Sigmoid colon (tissue), 7 donors: ENCODE data around the gene DAGLA. TPM values are rescaled to one million over a fixed set of nuclear protein-coding genes. Genes with fewer than 3 reads are reported as not detected.

Source experiments
- DNase-seq: peaks from one replicate; pipeline ENCODE4 v3.0.0-alpha.2; 2019
- H3K27ac ChIP-seq, 4 donors: fragments of 200-600 bp; sonication (generic); one replicate each; pipeline ENCODE4 v1.5.1; 2016 to 2019; ENCODE audit warnings: mild to moderate bottlenecking in 1 of 4
- H3K27me3 ChIP-seq, 3 donors: fragments of 200-600 bp; sonication (generic); one replicate each; pipeline ENCODE4 v1.5.1; 2019; ENCODE audit warnings: mild to moderate bottlenecking in 1 of 3
- H3K36me3 ChIP-seq, 4 donors: fragments of 200-600 bp; sonication (generic); one replicate each; pipeline ENCODE4 v1.5.1; 2016 to 2019
- H3K4me1 ChIP-seq, 4 donors: fragments of 200-600 bp; sonication (generic); one replicate each; pipeline ENCODE4 v1.5.1; 2017 to 2019
- H3K4me3 ChIP-seq, 4 donors: fragments of 200-600 bp; sonication (generic); one replicate each; pipeline ENCODE4 v1.5.1; 2017 to 2019; ENCODE audit warnings: mild to moderate bottlenecking in 2 of 4, moderate library complexity in 1 of 4
- H3K9me3 ChIP-seq, 4 donors: fragments of 200-600 bp in 3 of 4; sonication (generic) in 3 of 4; one replicate each; pipeline versions ENCODE4 v1.5.1 to v1.6.1; 2013 to 2019
- CTCF ChIP-seq, 4 experiments: fragments of 450-650 bp in 3 of 4; fragments of 200-600 bp in 1 of 4; IDR thresholded peaks; one replicate each; pipeline ENCODE4 v1.5.1; 2016 to 2019; ENCODE audit warnings: antibody characterized with exemption in 4 of 4, mild to moderate bottlenecking in 3 of 4, moderate library complexity in 2 of 4
- EP300 ChIP-seq, 4 donors: sonication (generic); formaldehyde crosslinking; IDR thresholded peaks; one replicate each; pipeline ENCODE4 v1.6.1; 2017; ENCODE audit warnings: antibody characterized with exemption in 4 of 4
- POLR2A ChIP-seq, 2 donors: fragments of 450-650 bp; IDR thresholded peaks; one replicate each; pipeline ENCODE4 v1.6.1; 2016; ENCODE audit warnings: antibody characterized with exemption in 2 of 2, mild to moderate bottlenecking in 2 of 2, moderate library complexity in 2 of 2
- POLR2AphosphoS5 ChIP-seq, 4 donors: sonication (generic); formaldehyde crosslinking; IDR thresholded peaks; one replicate each; pipeline ENCODE4 v1.6.1; 2017; ENCODE audit warnings: antibody characterized with exemption in 4 of 4
- WGBS, 2 donors: extraction: QIAGEN DNeasy Blood & Tissue Kit; methylation state at CpG; one replicate each; pipeline ENCODE4 v1.1.7; 2013; 5-methylcytosine and 5-hydroxymethylcytosine counted together
- intact Hi-C: fragments of 100-400 bp; cut with DNase I; formaldehyde crosslinking; loops from one replicate; pipeline ENCODE4 v1.15.1; 2023
- polyA plus RNA-seq, 3 donors: library from polyadenylated mRNA; stranded (reverse); fragments of 200-250 nt; gene quantifications; one replicate each; pipeline ENCODE4 v1.2.3, GENCODE V29; 2013
- total RNA-seq, 4 donors: library from RNA; depleted of rRNA; stranded (reverse); fragments of >200 nt; gene quantifications; one replicate each; pipeline ENCODE4 v1.1.0, GENCODE V29; 2016
- donor health status: healthy with polysubstance abuse.
- donor health status: Bipolar disorder and iron deficiency.
- donor health status: healthy.

The DAGLA gene
- total and polyA plus RNA-seq, 7 donors = 1.8 to 6.2 (median 2.1) TPM

DNA sequence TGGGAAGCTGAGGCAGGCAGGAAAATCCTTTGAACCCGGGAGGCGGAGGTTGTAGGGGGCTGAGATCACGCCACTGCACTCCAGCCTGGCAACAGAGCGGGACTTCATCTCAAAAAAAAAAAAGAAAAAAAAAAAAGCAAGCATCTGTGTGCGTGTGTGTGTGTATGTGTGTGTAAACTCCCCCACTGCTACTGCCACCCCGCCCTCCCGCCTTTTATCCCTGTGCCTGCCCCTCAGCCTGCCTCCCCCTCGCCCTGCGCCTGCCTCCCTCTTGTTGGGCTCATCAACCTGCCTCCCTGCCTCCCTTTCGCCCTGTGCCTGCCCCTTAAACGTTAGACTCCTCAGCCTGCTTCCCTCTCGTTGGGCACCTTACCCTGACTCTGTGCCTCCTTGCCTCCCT, 94.2 kb downstream of the DAGLA start:
- H3K9me3 ChIP-seq = no peaks in the 10 kb centered on the region
- no peaks in the 10 kb centered on the region for H3K36me3 ChIP-seq
- TF ChIP-seq POLR2AphosphoS5 (IDR thresholded peaks at IDR 0.05) = no peak
- no peak for TF ChIP-seq CTCF (IDR thresholded peaks at IDR 0.05)
- TF ChIP-seq POLR2A (IDR thresholded peaks at IDR 0.05) = no peak
- TF ChIP-seq EP300 (IDR thresholded peaks at IDR 0.05) = no peak
- H3K4me3 ChIP-seq = no peak overlapping the region
- no peak for DNase-seq
- no peak overlapping the region for H3K27ac ChIP-seq
- H3K27me3 ChIP-seq = peaks cover 0 to 13% (median 0%) of the 10 kb centered on the region in 3 donors
- 90% methylated on average over 12 of the region's 12 CpGs for WGBS, 2 donors
- peaks cover 0 to 11% (median 9%) of the 10 kb centered on the region in 4 donors for H3K4me1 ChIP-seq
- intact Hi-C loops = no loop called here

DNA sequence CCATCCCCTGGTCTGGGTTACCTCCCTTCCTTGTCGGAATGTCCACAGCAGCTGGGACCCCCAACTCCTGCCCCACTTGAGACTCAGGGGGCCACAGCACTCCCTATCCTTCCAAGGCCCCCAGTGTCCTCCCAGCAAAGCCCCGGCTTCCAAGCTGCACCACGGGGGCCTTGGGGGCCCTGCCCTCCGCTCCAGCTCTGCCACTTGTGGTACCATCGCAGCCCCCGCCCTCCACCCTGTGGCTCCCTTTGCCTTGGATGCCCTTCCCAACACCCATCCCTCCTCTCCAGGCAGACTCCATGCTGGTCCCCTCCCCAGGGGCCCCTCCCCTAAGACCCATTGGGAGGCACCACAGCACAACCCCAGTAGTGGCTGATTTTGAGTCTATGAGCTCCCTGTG, 94.9 kb downstream of the DAGLA start:
- TF ChIP-seq POLR2AphosphoS5 (IDR thresholded peaks at IDR 0.05) (no peak), POLR2A (IDR thresholded peaks at IDR 0.05) (no peak), CTCF (IDR thresholded peaks at IDR 0.05) (no peak), EP300 (IDR thresholded peaks at IDR 0.05) (no peak)
- Histone ChIP-seq H3K27ac (no peak overlapping the region), H3K4me1 (peaks cover 0 to 11% (median 9%) of the 10 kb centered on the region in 4 donors), H3K9me3 (no peaks in the 10 kb centered on the region), H3K4me3 (no peak overlapping the region), H3K27me3 (peaks cover 0 to 9% (median 0%) of the 10 kb centered on the region in 3 donors), H3K36me3 (no peaks in the 10 kb centered on the region)
- 95% methylated on average over 6 of the region's 6 CpGs for WGBS, 2 donors
- intact Hi-C loops = no loop called here
- DNase-seq = no peak

DNA sequence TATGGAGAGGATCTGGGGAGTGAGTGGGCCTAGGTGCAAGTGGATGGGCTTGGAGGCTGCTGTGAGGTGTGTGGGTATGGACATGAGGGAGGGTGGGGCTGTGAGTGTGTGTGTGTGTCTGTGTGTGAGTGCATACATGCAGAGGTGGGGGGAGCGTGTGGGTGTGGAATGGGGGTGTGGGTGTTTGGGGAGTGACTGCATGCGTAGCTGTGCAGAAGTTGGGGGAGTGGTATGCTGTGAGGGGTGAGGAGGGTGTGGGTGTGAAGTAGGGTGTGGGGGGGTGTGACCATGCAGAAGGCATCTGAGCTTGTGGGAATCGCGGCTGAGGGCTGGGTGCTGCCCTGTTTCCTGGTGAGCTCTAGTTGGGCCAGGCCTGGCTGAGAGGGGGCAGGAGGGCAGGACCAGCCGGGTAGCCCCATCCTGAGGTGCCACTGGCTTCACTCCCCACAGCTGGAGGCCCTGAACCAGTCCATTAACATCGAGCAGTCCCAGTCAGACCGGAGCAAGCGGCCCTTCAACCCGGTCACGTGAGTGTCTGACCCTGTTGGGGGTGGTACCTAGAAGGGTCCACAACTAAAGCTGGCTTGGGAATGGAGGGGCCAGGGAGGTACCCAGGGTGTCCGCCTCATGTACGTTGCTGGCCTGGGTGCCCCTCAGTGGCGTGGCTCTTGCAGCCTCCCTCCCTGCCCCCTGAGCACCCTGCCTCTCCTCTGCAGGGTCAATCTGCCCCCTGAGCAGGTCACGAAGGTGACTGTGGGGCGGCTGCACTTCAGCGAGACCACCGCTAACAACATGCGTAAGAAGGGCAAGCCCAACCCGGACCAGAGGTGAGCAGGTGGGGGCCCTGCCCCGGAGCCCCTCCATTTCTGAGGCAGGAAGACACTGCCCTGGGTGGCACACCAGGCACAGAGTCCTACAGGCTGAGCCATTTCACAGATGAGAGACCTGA, 95.7 kb downstream of the DAGLA start:
- TF ChIP-seq CTCF (IDR thresholded peaks at IDR 0.05) (no peak), POLR2AphosphoS5 (IDR thresholded peaks at IDR 0.05) (no peak), POLR2A (IDR thresholded peaks at IDR 0.05) (no peak), EP300 (IDR thresholded peaks at IDR 0.05) (no peak)
- H3K36me3 ChIP-seq = no peaks in the 10 kb centered on the region
- WGBS, 2 donors = 77 to 86% methylated on average over 20 of the region's 20 CpGs
- H3K4me3 ChIP-seq = no peak overlapping the region
- peaks cover 0 to 11% (median 9%) of the 10 kb centered on the region in 4 donors for H3K4me1 ChIP-seq
- intact Hi-C loops = no loop called here
- DNase-seq = no peak
- H3K27ac ChIP-seq = no peak overlapping the region
- H3K27me3 ChIP-seq = peaks cover 0 to 9% (median 0%) of the 10 kb centered on the region in 3 donors
- H3K9me3 ChIP-seq = no peaks in the 10 kb centered on the region

GRCh38 chr11:61776561-61777075, 96.4 kb downstream of the DAGLA start:
- no peaks in the 10 kb centered on the region for H3K36me3 ChIP-seq
- TF ChIP-seq CTCF (IDR thresholded peaks at IDR 0.05) (peak in 3 of 4 experiments; percentile 24 to 45 (median 35)), POLR2AphosphoS5 (IDR thresholded peaks at IDR 0.05) (no peak)
- WGBS, 2 donors = 73 to 74% methylated on average over 9 of the region's 9 CpGs

More at GRCh38 chr11:61776561-61777075, 96.4 kb downstream of the DAGLA start:
- no peaks in the 10 kb centered on the region for H3K9me3 ChIP-seq
- H3K27me3 ChIP-seq = peaks cover 0 to 9% (median 0%) of the 10 kb centered on the region in 3 donors
- no peak overlapping the region for H3K27ac ChIP-seq
- DNase-seq = no peak
- intact Hi-C loops = no loop called here
- no peak overlapping the region for H3K4me3 ChIP-seq
- peaks cover 0 to 11% (median 9%) of the 10 kb centered on the region in 4 donors for H3K4me1 ChIP-seq
